Parathyroid adenoma (tissue), 2 donors: Measurements from ENCODE around the gene ITIH4.
A peak's percentile ranks its signal among the peaks of the same experiment; 100 is the strongest.

Experiments used
- H2AFZ ChIP-seq: fragments of 300-600 bp; sonication (generic); one replicate; pipeline ENCODE4 v1.7.0; 2017; ENCODE audit warnings: antibody characterized with exemption, mild to moderate bottlenecking
- H3K27ac ChIP-seq: fragments of 300-600 bp; sonication (generic); one replicate; pipeline ENCODE4 v1.7.0; 2017
- H3K27me3 ChIP-seq: fragments of 300-600 bp; sonication (generic); one replicate; pipeline ENCODE4 v1.7.0; 2017; ENCODE audit warnings: low read length; ENCODE audit not compliant: control insufficient read depth, insufficient read depth
- H3K36me3 ChIP-seq: fragments of 300-600 bp; sonication (generic); one replicate; pipeline ENCODE4 v1.7.0; 2017; ENCODE audit warnings: low read length; ENCODE audit not compliant: control insufficient read depth, insufficient read depth
- H3K4me1 ChIP-seq: fragments of 300-600 bp; sonication (generic); one replicate; pipeline ENCODE4 v1.7.0; 2017; ENCODE audit warnings: control low read depth
- H3K4me2 ChIP-seq: fragments of 300-600 bp; sonication (generic); one replicate; pipeline ENCODE4 v1.7.0; 2017; ENCODE audit warnings: low read length
- H3K4me3 ChIP-seq: fragments of 300-600 bp; sonication (generic); one replicate; pipeline ENCODE4 v1.7.0; 2017; ENCODE audit warnings: low read depth, low read length
- H3K79me2 ChIP-seq: fragments of 300-600 bp; sonication (generic); one replicate; pipeline ENCODE4 v1.7.0; 2017; ENCODE audit warnings: control low read depth
- H3K9ac ChIP-seq: fragments of 300-600 bp; sonication (generic); one replicate; pipeline ENCODE4 v1.7.0; 2017; ENCODE audit warnings: mild to moderate bottlenecking
- H3K9me3 ChIP-seq: fragments of 300-600 bp; sonication (generic); one replicate; pipeline ENCODE4 v1.7.0; 2017; ENCODE audit warnings: low read length; ENCODE audit not compliant: control insufficient read depth
- TF ChIP-seq, protein P1 (sequence below): fragments of 300-600 bp; sonication (generic); IDR thresholded peaks from one replicate; pipeline ENCODE4 v1.7.0; 2017; ENCODE audit warnings: antibody characterized with exemption, mild to moderate bottlenecking
- donor health status: primary hyperparathyroidism.

Gene ITIH4

DNA sequence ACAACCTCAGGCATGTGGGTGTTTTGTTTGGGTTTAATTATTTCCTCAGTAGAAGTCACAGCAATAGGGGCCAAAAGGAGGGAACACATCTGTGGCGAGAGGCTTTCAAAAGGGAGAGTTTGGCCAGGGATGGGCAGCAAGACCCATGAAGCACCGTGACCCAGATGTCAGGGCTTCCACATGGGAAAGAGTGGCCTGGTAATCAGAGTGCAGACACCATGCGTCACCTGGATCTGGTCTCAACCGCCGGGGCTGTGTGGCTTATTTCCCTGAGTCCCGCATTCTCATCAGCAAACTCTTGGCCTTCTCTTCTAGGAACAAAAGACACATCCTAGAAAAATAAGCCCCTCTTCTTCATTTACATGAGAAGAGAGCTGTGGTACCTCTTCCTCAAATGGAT lies 16.8 kb upstream of the ITIH4 start:
- TF ChIP-seq, protein P1, sequence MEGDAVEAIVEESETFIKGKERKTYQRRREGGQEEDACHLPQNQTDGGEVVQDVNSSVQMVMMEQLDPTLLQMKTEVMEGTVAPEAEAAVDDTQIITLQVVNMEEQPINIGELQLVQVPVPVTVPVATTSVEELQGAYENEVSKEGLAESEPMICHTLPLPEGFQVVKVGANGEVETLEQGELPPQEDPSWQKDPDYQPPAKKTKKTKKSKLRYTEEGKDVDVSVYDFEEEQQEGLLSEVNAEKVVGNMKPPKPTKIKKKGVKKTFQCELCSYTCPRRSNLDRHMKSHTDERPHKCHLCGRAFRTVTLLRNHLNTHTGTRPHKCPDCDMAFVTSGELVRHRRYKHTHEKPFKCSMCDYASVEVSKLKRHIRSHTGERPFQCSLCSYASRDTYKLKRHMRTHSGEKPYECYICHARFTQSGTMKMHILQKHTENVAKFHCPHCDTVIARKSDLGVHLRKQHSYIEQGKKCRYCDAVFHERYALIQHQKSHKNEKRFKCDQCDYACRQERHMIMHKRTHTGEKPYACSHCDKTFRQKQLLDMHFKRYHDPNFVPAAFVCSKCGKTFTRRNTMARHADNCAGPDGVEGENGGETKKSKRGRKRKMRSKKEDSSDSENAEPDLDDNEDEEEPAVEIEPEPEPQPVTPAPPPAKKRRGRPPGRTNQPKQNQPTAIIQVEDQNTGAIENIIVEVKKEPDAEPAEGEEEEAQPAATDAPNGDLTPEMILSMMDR: no peak
- Histone ChIP-seq H3K36me3 (no peaks in the 10 kb centered on the region), H3K27ac (no peak overlapping the region)

DNA sequence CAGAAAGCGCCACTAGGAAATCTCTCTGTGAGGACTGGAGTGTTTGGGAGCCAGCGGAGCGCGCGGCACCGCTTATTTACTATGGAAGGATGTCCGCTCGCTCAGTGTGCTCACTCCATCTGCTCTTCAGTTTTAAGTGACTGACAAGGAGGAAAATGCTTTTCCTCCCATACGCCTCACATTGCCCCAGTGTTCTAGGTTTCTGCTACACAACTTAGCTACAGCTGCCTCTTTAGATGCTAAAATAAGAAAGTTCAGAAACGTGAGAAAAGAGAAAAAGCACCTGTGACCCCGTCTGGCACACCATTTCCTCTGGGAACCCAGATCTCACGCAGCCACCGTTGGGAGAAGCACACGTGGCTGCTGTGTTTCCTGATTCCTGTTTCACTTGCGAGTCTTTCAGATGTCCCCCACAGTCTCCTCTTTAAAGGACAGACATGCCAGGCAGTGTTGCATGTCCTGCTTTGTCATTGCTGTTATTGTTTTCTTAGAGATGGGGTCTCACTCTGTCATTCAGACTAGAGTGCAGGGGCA lies 16.0 kb upstream of the ITIH4 start:
- Histone ChIP-seq H3K4me2 (no peak overlapping the region), H2AFZ (no peak overlapping the region), H3K36me3 (no peaks in the 10 kb centered on the region), H3K9ac (no peak overlapping the region), H3K4me3 (no peak overlapping the region), H3K79me2 (no peaks in the 10 kb centered on the region), H3K27ac (no peak overlapping the region), H3K27me3 (no peaks in the 10 kb centered on the region), H3K9me3 (no peaks in the 10 kb centered on the region), H3K4me1 (no peaks in the 10 kb centered on the region)
- TF ChIP-seq, protein P1: no peak

More for the DNA sequence above, 16.8 kb upstream of the ITIH4 start:
- H3K79me2 ChIP-seq: no peaks in the 10 kb centered on the region
- H3K27me3 ChIP-seq: no peaks in the 10 kb centered on the region
- no peak overlapping the region for H3K4me2 ChIP-seq
- no peak overlapping the region for H3K9ac ChIP-seq
- H3K4me3 ChIP-seq: no peak overlapping the region
- H3K4me1 ChIP-seq: no peaks in the 10 kb centered on the region
- H2AFZ ChIP-seq: no peak overlapping the region
- no peaks in the 10 kb centered on the region for H3K9me3 ChIP-seq

DNA sequence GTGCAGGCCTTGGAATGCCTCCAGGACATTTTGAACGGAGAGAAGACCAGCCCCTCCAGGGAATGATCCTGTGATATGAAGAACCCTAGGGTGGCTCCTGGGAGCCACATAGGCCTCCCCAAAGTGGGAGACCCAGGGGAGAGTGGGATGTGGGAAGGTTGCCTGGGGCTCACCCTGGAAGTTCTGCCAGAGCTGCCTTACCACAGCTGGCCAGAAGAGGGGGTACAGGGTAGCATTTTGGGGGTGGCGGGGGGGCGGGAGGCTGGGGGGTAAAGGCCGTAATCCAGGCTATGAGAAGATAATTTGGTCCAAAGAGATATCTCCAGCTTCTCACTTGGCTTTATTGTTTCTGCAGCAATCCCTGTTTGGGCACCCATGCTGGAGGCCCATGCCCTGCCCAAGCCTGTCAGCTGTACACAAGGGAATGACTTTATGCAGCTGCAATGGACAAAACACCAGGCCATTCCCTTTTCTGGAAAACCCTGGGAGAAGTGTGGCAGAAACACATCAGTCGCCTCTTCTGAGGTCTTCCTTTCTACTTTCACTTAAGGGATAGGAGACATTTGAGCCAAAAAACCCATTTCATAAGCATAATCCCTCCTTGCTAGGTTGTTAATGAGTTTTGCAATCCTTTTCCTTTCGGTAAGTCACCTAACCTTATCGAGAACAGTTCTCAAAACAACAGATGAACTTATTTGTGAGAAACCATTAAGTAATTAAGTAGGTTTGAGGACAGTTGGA lies 15.4 kb upstream of the ITIH4 start:
- TF ChIP-seq, protein P1: peak; percentile 23
- Histone ChIP-seq H3K4me2 (no peak overlapping the region), H2AFZ (no peak overlapping the region), H3K9me3 (no peaks in the 10 kb centered on the region), H3K36me3 (no peaks in the 10 kb centered on the region), H3K4me1 (no peaks in the 10 kb centered on the region), H3K27ac (no peak overlapping the region), H3K79me2 (no peaks in the 10 kb centered on the region), H3K4me3 (no peak overlapping the region), H3K9ac (no peak overlapping the region), H3K27me3 (no peaks in the 10 kb centered on the region)

DNA sequence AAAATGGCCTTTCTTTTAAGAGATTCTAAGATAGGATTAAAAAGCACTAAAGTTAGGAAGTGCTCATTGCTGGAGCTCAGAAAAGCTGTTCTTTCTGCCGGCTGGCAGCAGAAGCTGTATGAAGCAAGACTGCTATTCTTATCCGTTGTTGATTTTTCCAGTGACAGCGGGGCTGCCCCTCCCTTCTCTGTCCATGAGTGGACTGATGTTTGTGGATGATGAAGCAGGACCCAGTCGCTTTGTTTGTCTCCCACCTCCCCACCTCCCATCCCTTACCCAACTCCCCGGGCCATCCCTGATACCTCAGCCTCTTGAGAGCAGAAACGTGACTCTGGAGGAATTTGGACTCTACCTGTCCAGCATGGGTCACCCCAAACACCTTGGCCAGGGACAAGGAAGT lies 14.7 kb upstream of the ITIH4 start:
- Histone ChIP-seq H2AFZ (no peak overlapping the region), H3K27me3 (no peaks in the 10 kb centered on the region), H3K79me2 (no peaks in the 10 kb centered on the region), H3K36me3 (no peaks in the 10 kb centered on the region), H3K9me3 (no peaks in the 10 kb centered on the region), H3K4me2 (no peak overlapping the region), H3K27ac (no peak overlapping the region), H3K9ac (no peak overlapping the region), H3K4me3 (no peak overlapping the region), H3K4me1 (no peaks in the 10 kb centered on the region)
- TF ChIP-seq, protein P1: no peak
